ENCODE measurements around the gene KBTBD4. TPM values are rescaled to one million over a fixed set of nuclear protein-coding genes. Genes with fewer than 3 reads are reported as not detected.

Gene KBTBD4
- total RNA-seq, 6 experiments from 2014 or later = 15.9 to 19.4 (median 18.4) TPM

- TF ChIP-seq, protein P1, sequence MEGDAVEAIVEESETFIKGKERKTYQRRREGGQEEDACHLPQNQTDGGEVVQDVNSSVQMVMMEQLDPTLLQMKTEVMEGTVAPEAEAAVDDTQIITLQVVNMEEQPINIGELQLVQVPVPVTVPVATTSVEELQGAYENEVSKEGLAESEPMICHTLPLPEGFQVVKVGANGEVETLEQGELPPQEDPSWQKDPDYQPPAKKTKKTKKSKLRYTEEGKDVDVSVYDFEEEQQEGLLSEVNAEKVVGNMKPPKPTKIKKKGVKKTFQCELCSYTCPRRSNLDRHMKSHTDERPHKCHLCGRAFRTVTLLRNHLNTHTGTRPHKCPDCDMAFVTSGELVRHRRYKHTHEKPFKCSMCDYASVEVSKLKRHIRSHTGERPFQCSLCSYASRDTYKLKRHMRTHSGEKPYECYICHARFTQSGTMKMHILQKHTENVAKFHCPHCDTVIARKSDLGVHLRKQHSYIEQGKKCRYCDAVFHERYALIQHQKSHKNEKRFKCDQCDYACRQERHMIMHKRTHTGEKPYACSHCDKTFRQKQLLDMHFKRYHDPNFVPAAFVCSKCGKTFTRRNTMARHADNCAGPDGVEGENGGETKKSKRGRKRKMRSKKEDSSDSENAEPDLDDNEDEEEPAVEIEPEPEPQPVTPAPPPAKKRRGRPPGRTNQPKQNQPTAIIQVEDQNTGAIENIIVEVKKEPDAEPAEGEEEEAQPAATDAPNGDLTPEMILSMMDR (IDR thresholded peaks at IDR 0.05) = no peak
- no peaks in the 10 kb centered on the region for H3K9me3 Mint-ChIP-seq
- peaks cover 36% of the 10 kb centered on the region for H3K4me1 Mint-ChIP-seq (ENCODE audit: low read depth)
- peak overlapping the region; percentile 79 for H3K27ac Mint-ChIP-seq
- H3K27me3 Mint-ChIP-seq (ENCODE audit: insufficient read depth) = no peaks in the 10 kb centered on the region
- H3K4me3 Mint-ChIP-seq = peak overlapping the region; percentile 52
- peak; percentile 77 for DNase-seq
- H3K36me3 Mint-ChIP-seq (ENCODE audit: low read depth) = peaks cover 12% of the 10 kb centered on the region; the same call in 1 of the 2 replicates
These were observed 6.9 kb downstream of the KBTBD4 start for GRCh38 chr11:47571895-47572294.

DNA sequence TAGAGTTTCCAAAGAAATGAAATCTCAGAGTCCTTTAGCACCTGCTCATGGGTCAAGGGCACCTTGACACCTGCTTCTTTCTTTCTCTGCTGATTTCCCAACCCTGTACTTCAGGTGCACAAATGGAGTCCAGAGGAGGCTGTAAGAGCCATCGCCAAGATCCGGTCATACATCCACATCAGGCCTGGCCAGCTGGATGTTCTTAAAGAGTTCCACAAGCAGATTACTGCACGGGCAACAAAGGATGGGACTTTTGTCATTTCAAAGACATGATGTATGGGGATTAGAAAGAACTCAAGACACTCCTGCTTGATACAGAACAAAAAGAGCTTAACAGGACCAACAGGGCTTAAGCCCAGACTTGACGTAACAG is 7.4 kb downstream of the KBTBD4 start:
- no peak for DNase-seq
- TF ChIP-seq, protein P1 (IDR thresholded peaks at IDR 0.05) = no peak
- Mint-ChIP-seq H3K36me3 (ENCODE audit: low read depth) (peaks cover 17% of the 10 kb centered on the region; the same call in 1 of the 2 replicates), H3K27me3 (ENCODE audit: insufficient read depth) (no peaks in the 10 kb centered on the region), H3K4me3 (no peak overlapping the region), H3K9me3 (no peaks in the 10 kb centered on the region), H3K27ac (peak overlapping the region; percentile 79), H3K4me1 (ENCODE audit: low read depth) (peaks cover 39% of the 10 kb centered on the region)

- H3K4me3 Mint-ChIP-seq = no peak overlapping the region
- TF ChIP-seq, protein P1 (IDR thresholded peaks at IDR 0.05) = no peak
- H3K9me3 Mint-ChIP-seq = no peaks in the 10 kb centered on the region
- H3K36me3 Mint-ChIP-seq (ENCODE audit: low read depth) = peaks cover 17% of the 10 kb centered on the region; the same call in 1 of the 2 replicates
- peaks cover 41% of the 10 kb centered on the region for H3K4me1 Mint-ChIP-seq (ENCODE audit: low read depth)
- H3K27ac Mint-ChIP-seq = peak overlapping the region; percentile 79; the same call in 1 of the 2 replicates
- no peak for DNase-seq
- H3K27me3 Mint-ChIP-seq (ENCODE audit: insufficient read depth) = no peaks in the 10 kb centered on the region
These were observed 8.0 kb downstream of the KBTBD4 start for GRCh38 chr11:47570651-47571356.

- H3K4me1 Mint-ChIP-seq (ENCODE audit: low read depth) = peaks cover 41% of the 10 kb centered on the region
These were observed 9.1 kb downstream of the KBTBD4 start for GRCh38 chr11:47569646-47570045.

DNA sequence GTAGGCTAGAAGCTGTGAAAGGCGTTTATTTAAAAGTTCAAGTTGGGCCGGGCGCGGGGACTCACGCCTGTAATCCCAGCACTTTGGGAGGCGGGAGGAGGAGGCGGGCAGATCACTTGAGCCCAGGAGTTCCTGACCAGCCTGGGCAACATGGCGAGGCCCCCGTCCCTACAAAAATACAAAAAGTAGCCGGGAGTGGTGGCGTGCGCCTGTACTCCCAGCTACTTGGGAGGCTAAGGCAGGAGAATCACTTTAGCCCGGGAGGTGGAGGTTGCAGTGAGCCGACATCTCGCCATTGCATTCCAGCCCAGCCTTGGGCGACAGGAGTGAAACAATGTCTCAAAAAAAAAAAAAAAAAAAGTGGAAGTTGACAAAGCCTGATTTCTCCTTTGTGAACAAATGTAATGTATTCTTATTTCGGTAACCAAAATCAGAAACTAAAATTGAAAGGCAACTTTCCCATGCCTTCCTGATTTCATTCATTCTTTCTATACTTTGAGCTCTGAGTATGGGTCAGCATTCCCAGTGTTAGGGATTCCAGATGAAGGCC is 12.5 kb downstream of the KBTBD4 start:
- TF ChIP-seq, protein P1 (IDR thresholded peaks at IDR 0.05) = no peak
- H3K27ac Mint-ChIP-seq = peak overlapping the region; percentile 52
- peaks cover 6% of the 10 kb centered on the region; the same call in 1 of the 2 replicates for H3K36me3 Mint-ChIP-seq (ENCODE audit: low read depth)
- H3K4me3 Mint-ChIP-seq = peak overlapping the region; percentile 87
- H3K4me1 Mint-ChIP-seq (ENCODE audit: low read depth) = peaks cover 14% of the 10 kb centered on the region
- H3K27me3 Mint-ChIP-seq (ENCODE audit: insufficient read depth) = no peaks in the 10 kb centered on the region; the same call in 1 of the 2 replicates
- DNase-seq = no peak
- H3K9me3 Mint-ChIP-seq = no peaks in the 10 kb centered on the region

More at GRCh38 chr11:47569646-47570045, 9.1 kb downstream of the KBTBD4 start:
- DNase-seq = no peak
- TF ChIP-seq, protein P1 (IDR thresholded peaks at IDR 0.05) = no peak
- Mint-ChIP-seq H3K36me3 (ENCODE audit: low read depth) (peaks cover 17% of the 10 kb centered on the region; the same call in 1 of the 2 replicates), H3K9me3 (no peaks in the 10 kb centered on the region), H3K27me3 (ENCODE audit: insufficient read depth) (no peaks in the 10 kb centered on the region), H3K4me3 (no peak overlapping the region), H3K27ac (no peak overlapping the region)
